Activated T-cell treated with anti-CD3 and anti-CD28 coated beads for 24 hours (primary cell): ENCODE measurements around the gene FCRL6.

Source experiments
- DNase-seq: peaks from one replicate; pipeline ENCODE4 v3.0.0-alpha.2; 2020; ENCODE audit warnings: low read depth

The FCRL6 gene

DNA sequence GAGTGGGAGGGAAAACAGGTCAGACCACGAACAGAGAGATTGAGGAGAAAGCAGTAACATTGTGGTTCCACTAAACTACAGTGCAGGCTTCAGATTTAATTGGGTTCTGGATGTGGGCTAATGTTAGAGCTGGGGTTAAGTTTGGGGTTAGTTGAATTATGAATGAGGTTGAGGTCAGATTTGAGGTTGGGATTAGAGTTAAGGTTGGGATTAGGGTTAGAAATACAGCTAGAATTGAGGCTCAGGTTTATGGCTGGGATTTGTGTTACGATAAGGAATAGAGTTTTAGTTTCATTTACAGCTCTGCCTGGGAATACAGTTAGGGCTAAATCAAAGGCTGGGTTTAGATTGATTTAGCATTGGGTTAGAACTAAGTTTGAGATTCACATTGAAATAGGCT lies 62.1 kb downstream of the FCRL6 start:
- DNase-seq = no peak
